Measurements from ENCODE around the gene INAVA.

The INAVA gene, protein sequence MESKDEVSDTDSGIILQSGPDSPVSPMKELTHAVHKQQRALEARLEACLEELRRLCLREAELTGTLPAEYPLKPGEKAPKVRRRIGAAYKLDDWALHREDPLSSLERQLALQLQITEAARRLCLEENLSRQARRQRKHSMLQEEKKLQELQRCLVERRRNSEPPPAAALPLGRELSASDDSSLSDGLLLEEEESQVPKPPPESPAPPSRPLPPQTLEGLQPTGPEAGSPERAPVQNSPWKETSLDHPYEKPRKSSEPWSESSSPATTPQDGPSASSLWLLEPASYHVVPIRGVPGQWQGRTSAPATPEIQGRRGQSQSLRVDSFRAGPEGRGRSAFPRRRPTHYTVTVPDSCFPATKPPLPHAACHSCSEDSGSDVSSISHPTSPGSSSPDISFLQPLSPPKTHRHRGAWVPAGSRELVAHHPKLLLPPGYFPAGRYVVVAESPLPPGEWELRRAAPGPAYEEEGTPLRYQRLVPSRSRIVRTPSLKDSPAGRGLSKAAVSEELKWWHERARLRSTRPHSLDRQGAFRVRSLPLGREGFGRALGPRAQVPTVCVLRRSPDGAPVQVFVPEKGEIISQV

DNA sequence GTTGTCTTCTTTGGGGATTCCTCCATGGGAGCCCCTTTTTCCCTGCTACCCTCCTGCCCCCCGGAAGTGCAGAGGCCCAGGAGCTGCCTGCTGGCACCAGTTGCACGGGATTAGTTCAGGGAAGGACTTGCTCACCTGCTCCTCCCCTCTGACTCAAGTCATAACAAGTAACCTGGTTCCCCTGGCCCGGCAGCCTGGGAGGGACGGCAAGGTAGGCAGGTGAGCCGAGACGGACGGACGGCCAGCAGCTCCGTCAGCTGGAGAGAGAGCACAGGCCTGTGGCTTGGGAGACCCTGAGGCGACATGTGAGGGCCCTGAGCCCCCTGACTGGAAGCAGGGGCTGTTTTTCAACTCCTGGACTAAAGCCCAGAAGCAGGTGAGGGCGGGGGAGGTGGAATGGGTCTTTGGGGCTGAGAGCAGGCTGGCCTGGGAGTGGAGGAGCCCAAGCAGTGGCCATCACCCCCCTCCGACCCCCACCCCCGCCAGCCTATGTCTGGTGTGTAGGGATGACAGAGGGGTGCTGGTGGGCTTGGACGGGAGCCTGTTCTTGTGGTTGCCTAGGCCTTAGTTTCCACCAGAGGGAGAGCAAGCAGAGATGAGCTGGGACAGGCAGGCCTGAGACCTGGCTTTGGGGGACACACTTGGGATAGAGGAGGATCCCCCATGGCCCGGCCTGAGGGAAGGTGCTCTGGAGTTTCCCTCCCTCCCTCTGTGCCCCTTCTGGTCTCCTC, at the start of gene INAVA:
Gene INAVA (plus strand): TSS at position 189 of the 731 bp plus-strand sequence. CDS start 3,501 bp downstream, outside the sequence.
- no peak for DNase-seq

DNA sequence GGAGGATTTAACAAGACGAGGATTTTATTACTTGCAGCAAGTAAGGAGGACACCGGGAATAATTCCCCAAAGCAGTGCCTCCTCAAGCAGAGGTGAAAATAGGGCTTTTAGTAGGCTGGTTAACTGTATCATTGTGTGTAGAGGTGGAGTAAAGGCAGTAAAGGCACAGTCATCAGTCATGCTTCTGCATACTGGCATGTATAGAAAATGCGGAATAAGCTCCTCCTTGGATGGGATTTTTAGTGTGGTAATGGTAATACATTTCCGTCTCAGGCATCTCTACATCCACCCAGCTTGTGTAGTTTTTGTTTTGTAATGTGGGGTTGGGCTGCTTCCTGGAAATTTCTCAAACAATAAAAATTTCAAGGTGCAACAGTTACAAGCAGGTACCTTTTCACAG, 49.3 kb upstream of the INAVA start:
- no peak for DNase-seq

DNA sequence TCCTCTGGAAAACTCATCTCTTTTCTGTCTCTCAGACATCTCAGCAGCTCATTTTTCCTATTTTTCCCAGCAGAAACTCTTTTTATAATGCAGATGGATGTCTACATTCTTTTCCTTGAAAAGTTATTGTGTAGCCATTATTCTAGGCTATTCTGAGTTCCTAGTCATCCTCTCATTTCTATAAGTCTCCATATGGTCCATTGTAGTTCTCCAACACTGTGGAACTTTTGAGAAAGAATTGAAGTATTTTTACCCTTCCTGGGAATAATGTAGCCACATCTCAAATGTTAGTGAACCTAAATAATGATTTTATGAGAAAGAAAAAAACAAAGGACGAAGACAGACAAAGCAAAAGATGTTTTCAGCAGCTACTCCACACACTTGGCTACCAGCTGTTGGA, 48.3 kb upstream of the INAVA start:
- no peak for DNase-seq

DNA sequence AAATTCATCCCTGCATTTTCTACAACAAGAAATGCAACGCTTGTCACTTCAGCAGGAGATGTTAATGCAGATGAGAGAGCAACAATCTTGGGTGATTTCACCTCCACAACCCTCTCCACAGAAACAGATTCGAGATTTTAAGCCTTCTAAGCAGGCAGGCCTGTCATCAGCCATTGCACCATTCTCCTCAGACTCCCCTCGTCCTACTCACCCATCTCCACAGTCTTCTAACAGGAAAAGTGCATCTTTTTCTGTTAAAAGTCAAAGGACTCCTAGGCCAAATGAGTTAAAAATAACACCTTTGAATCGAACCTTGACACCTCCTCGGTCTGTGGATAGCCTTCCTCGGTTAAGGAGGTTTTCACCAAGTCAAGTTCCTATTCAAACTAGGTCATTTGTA, 45.3 kb upstream of the INAVA start:
- DNase-seq = no peak

DNA sequence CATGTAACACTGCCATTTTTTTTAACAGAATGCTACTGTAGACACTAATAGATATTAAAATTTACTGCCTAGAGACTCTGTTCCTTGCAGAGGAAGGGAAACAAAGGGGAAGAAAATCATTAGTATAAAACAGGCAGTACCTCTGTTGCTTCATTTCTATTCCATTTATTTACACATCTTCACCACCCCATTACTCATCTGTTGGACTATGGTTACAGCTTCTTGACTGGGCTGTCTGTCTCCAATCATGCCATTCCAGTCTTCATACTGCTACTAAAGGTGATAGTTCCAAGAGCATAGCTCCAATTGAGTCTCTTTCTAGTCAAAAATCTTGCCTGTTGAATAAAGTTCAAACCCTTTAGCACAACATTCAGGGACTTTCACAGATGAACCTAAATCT, 44.1 kb upstream of the INAVA start:
- DNase-seq = no peak

DNA sequence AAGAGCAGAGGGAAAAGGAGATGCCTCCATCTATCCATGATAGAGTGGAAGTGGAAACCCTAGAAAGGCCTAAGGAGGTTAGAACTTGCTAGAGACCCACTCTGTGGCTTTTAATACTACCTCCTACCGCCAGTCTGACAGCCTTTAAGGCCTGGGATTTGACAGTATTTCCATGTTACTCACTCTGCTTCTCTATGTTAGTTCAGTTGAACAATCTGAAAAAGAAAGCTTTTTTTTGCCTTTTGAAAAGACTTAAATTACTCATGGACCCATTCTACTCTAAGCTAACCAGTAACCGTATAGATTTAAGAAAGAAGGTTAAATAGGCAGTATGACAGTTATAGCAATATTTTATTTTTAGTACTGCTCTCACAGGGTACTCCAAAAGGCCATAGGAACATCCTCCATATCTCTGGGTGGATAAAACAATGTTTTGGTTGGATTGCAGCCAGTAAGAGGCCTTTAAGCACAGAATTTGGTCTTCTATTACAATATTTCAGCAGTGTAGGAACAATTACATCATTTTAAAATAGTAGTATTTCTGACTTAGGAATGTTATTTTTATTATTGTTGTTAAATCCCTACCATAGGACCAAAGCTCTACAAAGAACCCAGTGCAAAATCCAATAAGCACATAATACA, 37.9 kb upstream of the INAVA start:
- no peak for DNase-seq

DNA sequence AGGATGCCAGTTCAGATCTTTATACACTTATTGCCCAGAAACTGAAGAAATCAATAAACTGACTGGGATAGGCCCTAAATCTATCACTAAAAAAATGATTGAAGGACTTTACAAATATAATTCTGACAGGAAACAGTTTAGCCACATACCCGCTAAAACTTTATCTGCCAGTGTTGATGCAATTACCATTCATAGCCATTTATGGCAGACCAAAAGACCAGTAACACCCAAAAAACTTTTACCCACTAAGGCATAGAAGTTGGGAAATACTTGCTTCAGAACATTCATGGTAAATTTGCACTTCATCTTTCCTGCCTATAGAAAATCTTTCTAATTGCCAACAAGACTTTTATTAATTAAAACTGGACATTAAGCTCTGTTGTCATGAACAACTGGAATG, 36.9 kb upstream of the INAVA start:
- no peak for DNase-seq

DNA sequence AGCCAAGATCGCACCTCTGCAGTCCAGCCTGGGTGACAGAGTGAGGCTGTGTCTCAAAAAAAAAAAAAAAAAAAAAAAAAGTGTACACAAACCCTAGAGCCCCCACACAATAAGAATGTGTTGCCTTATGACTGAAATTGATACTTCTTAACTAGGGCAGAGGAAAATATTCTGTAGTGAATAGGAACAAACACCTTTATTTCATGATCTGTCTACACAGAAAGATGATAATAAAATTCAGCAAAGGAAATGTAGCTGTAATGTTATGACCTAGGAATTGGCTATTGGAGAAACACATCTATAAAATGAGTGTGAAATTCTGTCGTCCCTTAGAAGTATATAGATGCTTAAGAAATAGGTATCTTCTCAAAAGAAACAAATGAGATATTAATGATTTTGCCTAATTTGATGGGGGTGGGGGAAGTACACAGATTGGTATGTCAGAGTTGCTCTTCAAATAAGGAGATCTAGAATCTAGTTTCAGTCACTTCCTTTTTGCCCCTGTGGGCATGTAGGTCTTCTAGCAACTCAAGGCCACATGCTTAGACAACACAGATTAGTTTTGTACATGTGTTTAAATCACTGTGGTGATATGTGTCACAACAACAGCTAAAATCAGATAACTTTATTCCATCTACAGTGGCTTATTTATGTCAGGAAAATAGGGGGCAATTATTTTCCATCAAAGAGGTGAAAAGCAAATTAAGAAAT, 32.6 kb upstream of the INAVA start:
- DNase-seq = peak; percentile 15

DNA sequence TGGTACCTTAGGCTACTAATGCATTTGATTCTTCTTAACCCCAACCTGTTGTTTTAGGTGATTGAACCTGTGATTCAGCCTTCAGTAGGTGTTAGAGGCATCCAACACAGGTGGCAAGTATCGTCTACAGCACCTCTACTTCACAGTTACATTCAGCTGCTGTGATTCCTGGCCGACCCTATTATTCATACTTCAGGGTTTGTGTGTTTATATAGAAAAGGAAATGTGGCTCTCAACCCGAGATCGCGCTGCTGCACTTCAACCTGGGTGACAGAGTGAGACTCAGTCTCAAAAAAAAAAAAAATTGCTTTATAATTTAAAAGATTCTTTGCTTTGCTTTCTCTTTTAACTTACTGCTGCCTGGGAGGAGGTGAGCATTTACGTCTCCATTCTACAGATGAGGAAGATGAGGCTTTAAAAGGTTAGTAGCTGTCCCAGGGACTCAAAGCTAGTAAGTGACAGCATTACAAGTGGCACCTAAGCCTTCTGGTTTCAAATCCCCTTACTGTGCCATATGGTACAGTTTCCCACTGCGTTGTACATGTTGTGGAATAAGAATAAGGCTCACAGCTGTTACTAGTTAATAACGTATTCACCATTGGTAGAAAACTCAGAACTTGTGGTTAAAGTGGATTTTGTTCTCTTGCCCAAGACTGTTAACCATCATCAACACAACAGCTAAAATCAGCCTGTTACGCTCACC, 31.8 kb upstream of the INAVA start:
- DNase-seq = no peak

DNA sequence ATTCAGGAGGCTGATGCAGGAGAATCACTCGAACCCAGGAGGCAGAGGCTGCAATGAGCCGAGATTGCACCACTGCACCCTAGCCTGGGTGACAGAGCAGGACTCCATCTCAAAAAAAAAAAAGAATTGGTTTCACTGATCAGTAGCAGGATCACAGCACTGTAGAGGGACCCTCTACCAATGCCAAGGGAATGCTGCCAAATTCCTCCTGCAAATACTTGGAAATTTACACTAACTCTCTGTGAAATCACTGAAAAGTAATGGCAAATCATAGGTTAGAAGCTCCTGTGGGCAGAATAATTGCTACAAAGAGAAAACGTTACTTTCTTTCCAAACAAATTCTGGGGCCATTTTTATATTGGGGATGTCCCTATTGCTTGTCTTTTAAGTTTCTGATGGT, 28.6 kb upstream of the INAVA start:
- no peak for DNase-seq

DNA sequence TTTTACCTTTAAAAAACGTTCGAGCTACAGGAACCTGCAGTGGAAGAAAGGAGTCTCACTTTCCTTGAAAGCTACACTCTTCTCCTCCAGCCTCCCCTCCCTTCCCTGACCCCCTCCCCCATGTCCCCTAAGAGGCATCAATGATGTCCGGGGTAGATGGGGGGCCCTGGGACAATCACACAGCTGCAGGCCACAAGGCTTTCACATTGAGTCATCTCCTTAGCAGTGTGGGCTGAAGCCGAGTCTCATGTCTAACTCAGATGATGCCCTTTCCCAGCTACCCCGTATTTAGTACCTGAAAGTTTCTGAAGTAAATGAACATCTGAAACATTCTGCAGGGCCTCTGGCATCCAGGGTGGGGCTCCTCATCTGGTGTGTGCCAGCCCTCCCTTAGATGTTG, 28.2 kb upstream of the INAVA start:
- no peak for DNase-seq

DNA sequence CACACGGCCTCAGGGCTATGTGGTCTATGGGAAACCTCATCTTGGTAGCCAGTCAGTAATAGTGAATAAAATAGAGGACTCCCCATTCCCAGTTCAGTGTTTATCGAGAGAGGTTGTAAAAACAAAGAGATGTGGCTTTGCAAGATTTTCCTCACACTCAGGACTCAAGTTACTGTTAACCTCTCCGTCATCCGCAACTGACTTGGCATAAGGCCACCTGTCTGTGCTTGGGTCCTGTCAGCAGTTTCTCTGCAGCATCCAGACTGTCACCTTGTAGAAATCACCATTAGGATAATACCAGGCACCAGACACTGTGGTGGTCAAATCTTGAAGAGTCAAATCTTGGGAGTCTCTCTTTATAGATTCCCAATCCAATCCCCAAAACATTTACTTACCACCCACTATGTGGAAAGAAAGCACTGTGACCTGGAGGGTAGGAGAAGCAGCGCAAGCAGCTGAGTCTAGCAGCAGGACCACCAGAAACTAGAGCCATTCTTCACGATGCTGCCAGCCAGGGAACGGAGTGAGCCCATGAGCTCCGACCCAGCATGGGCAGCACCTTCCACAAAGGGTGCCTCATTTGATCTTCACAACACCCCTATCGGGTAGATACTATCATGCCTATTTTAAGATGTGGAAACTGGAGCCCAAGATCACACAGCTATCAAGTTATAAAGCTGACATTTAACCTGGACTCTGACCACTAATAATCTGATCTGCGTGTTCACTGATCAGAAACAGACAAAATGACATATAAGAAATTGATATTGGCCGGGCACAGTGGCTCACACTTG, 27.5 kb upstream of the INAVA start:
- DNase-seq = no peak

DNA sequence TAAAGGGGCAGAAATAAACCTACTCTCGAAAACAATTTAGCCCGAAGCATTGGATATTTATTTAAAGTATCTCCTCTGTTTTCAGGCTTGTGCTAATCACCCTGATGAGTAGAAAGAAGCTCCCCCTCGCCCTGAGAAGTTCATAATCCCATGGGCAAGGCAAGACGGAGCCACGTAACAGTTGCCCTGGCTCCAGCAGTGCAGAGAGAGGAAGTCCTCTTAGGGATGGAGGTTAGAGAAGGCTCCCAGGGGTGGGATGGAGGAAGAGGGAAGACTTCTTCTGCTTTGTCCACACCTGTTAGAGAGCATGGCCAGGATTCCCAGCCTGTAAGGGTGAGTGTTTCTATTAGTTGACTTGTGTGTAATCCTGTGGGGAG, 25.3 kb upstream of the INAVA start:
- DNase-seq = no peak

DNA sequence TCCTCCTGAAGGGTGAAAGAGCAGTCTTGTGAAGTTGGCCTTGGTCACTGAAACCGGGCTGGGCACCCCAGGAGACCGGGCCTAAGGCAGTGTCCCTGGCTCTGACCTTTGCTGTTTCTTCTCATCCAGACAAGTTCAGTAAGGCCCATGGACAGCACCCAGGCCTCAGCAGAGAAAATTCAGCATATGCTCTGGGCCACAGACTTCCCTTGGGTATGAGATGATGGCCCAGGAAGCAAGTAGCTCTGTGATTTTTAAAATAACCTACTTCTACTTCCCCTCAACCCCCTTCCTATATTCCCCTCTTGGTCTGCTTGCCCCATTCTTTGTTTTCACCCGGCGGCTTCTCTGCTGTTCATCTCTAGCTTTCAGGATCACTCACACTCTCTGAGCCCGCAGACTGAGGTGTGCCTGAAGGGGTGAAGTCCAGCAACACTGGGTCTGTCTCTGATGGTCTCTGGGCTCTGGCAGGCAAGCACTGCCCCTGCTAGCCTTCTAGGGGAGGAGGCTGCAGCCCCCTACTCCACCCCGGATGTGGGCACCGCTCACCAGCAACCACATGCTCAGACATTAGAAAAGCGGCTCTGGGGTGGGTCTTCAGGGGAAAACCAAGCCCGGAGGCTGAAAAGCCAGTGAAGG, 24.8 kb upstream of the INAVA start:
- DNase-seq = no peak

DNA sequence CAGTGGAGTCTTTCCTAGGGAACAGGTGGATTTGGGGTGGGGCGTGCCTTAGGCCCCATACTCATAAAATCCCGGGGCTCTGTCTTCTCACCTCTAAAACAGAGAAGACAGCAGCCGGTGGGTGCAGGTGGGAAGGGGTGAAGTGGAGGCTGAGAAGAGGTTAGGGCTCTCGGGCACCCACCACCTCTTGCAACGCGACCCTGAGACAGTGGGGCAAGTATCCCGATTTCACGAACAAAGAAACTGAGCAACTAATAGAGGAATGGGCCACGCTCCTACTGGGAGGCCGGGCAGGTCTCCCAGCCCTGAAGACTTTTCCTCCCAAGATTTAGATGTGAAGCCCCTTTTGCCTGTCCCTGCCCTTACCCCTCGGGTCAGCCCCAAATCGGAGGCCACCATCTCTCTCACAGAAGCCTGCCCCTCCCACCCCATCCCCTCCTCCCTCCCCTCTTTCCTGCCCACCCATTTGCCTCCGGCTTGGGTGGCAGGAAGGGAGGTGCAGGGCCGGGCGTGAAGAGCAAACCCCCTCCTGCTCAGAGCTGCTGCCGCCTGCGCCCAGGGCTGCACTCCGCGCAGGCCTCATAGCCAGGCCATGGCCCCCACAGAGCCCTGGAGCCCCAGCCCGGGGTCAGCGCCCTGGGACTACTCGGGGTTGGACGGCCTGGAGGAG, 22.1 kb upstream of the INAVA start, which contains the start of gene GPR25:
Gene GPR25 (plus strand): TSS at position 536 of the 670 bp plus-strand sequence. CDS start 57 bp downstream, at position 593.
- DNase-seq = no peak

DNA sequence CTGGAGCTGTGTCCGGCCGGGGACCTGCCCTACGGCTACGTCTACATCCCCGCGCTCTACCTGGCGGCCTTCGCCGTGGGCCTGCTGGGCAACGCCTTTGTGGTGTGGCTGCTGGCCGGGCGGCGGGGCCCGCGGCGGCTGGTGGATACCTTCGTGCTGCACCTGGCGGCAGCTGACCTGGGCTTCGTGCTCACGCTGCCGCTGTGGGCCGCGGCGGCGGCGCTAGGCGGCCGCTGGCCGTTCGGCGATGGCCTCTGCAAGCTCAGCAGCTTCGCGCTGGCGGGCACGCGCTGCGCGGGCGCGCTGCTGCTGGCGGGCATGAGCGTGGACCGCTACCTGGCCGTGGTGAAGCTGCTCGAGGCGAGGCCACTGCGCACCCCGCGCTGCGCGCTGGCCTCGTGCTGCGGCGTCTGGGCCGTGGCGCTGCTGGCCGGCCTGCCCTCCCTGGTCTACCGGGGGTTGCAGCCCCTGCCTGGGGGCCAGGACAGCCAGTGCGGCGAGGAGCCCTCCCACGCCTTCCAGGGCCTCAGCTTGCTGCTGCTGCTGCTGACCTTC, 21.5 kb upstream of the INAVA start:
- DNase-seq = no peak

DNA sequence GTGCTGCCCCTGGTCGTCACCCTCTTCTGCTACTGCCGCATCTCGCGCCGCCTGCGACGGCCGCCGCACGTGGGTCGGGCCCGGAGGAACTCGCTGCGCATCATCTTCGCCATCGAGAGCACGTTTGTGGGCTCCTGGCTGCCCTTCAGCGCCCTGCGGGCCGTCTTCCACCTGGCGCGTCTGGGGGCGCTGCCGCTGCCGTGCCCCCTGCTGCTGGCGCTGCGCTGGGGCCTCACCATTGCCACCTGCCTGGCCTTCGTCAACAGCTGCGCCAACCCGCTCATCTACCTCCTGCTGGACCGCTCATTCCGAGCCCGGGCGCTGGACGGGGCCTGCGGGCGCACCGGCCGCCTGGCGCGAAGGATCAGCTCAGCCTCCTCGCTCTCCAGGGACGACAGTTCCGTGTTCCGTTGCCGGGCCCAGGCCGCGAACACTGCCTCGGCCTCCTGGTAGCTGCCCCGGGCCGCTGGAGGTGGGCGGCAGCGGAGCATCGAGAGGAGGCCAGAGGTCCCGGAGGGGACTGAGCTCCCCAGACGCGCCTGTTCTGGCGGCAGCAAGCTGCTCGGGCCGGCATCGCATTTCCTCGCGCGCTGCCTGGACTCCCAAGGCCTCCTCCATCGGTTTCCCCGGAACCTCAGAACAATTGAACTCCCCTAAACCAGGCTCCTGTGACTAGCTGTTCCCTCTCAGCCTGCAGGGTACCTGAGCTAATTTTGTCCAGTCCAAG, 20.9 kb upstream of the INAVA start:
- DNase-seq = no peak

DNA sequence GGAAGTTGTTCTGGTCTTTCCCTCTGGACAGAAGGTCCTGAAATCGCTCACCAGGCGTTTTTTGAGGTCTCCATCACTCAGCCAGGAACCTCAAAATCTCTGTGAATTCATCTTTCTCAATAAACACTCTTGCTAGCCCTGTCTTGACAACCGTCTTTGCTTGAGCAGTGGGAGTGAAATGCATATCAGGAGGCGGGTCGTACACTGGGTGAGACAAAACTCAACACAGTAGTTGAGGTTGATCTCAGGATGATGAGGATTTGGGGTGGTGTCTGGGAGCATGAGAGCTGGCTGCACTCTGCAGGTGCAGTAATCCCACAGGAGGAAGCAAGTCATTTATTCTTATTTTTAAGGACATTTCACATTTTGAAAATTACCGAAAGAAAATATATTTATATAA, 20.0 kb upstream of the INAVA start:
- no peak for DNase-seq

DNA sequence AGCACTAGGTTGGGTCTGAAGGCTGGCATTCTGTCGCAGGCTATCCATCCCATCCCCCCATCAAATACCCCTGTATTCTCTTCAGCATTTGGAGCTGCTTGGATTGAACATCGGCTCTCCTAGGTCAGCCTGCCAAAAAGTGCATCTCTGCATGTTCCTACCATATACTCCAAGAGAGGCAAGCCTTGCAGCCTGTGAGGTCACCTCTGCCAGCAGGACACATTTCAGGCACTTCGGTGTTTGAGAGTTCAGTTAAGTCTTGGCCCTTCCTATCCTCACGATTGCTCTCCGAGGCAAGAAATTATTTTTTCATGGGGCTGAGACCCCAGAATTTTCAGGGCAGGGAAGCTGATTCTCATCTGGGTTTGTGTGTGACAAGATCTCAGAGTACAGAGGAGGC, 19.3 kb upstream of the INAVA start:
- no peak for DNase-seq
